GM10248 (cell line): ENCODE measurements around the gene MEGF9.

Experiments used
- CTCF ChIA-PET: fragments of 300-600 bp; sonication (Branson Sonifier 250); formaldehyde crosslinking; extraction: SDS; loops from one replicate; lab custom pipeline; 2021; ENCODE audit warnings: antibody characterized with exemption; lab: Yijun Ruan, JAX
- POLR2A ChIA-PET: fragments of 350-650 bp; sonication (Branson Sonifier 250); formaldehyde crosslinking; extraction: SDS; loops from one replicate; lab custom pipeline; 2020; ENCODE audit warnings: antibody characterized with exemption; lab: Yijun Ruan, JAX
- DNase-seq: peaks from one replicate; pipeline ENCODE4 v3.0.0; 2012; ENCODE audit errors: extremely low spot score
- TF ChIP-seq, protein P1 (sequence below): IDR thresholded peaks from 2 replicates; pipeline ENCODE4 v1.5.1; 2012; ENCODE audit warnings: mild to moderate bottlenecking, low read depth; ENCODE audit errors: extremely low read depth, missing control alignments, control extremely low read depth

MEGF9 gene

DNA sequence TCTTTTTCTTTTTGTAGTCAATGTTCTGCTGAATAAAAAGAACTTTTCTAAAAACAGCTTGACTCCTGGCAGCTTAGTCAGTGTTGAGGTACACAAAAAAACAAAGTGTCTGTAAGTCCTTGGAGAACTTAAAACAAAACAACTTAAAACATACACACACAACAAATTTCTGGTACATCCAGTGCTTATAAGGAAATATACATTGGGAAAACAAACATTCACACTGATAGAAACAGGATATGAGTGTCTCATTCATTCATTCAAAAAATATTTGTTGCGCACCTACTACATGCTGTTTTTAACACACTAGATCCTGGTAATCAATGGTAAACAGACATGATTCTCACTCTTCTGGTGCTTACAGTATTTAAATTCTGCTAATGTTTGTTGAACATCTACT is 27.4 kb upstream of the MEGF9 start:
- ChIA-PET POLR2A (no interaction called here), CTCF (interaction anchor here (1.0 to 7.9 kb wide), 3 partner anchors 11 to 13 kb away, joined by 3 to 43 read pairs (median 4); no protein-coding TSS in a partner anchor)

GRCh38 chr9:120741191-120741590 is 26.9 kb upstream of the MEGF9 start:
- DNase-seq, result no peak
- CTCF ChIA-PET, result interaction anchor here (1.0 to 7.9 kb wide), 2 partner anchors 10 to 14 kb away, joined by 3 to 43 read pairs; no protein-coding TSS in a partner anchor
- POLR2A ChIA-PET, result no interaction called here
- TF ChIP-seq, protein P1, sequence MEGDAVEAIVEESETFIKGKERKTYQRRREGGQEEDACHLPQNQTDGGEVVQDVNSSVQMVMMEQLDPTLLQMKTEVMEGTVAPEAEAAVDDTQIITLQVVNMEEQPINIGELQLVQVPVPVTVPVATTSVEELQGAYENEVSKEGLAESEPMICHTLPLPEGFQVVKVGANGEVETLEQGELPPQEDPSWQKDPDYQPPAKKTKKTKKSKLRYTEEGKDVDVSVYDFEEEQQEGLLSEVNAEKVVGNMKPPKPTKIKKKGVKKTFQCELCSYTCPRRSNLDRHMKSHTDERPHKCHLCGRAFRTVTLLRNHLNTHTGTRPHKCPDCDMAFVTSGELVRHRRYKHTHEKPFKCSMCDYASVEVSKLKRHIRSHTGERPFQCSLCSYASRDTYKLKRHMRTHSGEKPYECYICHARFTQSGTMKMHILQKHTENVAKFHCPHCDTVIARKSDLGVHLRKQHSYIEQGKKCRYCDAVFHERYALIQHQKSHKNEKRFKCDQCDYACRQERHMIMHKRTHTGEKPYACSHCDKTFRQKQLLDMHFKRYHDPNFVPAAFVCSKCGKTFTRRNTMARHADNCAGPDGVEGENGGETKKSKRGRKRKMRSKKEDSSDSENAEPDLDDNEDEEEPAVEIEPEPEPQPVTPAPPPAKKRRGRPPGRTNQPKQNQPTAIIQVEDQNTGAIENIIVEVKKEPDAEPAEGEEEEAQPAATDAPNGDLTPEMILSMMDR, result no peak

More for the DNA sequence above, 27.4 kb upstream of the MEGF9 start:
- TF ChIP-seq, protein P1, result no peak
- DNase-seq, result no peak

GRCh38 chr9:120740132-120740531 is 25.9 kb upstream of the MEGF9 start:
- ChIA-PET CTCF (interaction anchor here (7.9 kb wide), 1 partner anchor 15 kb away, joined by 43 read pairs; no protein-coding TSS in a partner anchor), POLR2A (interaction anchor here (0.6 kb wide), 1 partner anchor 63 kb away, joined by 3 read pairs; no protein-coding TSS in a partner anchor)
- TF ChIP-seq, protein P1, result no peak
- no peak for DNase-seq

DNA sequence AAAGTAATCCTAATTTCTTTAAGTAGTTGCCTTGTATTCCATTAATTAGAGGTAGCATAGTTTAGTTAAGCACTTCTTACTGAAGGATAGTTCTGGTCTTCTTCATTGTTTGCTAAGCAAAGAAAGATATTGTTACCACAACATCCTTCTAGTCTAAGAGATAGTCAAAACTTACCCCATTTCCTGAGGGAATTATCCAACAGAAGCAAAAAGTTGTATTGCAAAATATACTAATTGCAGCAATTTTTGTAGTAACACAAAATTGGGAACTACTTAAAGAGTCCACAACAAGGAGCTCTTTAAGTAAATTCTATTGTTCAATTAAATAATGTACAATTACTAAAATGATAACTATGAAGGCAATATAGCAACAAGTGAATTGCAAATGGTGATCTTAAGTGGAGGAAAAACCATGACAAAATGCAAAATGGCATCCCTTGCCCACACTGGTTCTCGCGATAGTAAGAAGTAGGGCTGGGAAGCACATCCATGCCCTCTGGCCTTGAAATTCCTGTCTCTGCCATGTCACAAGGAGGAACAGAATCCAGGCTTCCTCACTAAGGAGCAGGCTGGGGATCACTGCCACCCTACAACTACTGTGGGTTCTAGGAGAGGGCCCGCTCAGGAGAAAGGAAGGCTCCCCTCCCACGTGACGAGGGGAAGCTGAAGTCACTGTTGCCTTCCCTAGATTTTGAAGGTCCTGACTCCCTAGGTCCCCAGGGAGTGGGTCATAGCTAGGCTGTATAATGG is 23.3 kb upstream of the MEGF9 start:
- TF ChIP-seq, protein P1, result no peak
- no peak for DNase-seq
- POLR2A ChIA-PET, result no interaction called here
- CTCF ChIA-PET, result interaction anchor here (1.1 to 1.8 kb wide), 2 partner anchors 8 to 19 kb away, joined by 4 to 6 read pairs; no protein-coding TSS in a partner anchor

- TF ChIP-seq, protein P1, result no peak
- ChIA-PET POLR2A (no interaction called here), CTCF (interaction anchor here (1.1 to 1.8 kb wide), 2 partner anchors 9 to 19 kb away, joined by 4 to 6 read pairs; no protein-coding TSS in a partner anchor)
- no peak for DNase-seq
These were observed 22.6 kb upstream of the MEGF9 start for GRCh38 chr9:120736881-120737280.

DNA sequence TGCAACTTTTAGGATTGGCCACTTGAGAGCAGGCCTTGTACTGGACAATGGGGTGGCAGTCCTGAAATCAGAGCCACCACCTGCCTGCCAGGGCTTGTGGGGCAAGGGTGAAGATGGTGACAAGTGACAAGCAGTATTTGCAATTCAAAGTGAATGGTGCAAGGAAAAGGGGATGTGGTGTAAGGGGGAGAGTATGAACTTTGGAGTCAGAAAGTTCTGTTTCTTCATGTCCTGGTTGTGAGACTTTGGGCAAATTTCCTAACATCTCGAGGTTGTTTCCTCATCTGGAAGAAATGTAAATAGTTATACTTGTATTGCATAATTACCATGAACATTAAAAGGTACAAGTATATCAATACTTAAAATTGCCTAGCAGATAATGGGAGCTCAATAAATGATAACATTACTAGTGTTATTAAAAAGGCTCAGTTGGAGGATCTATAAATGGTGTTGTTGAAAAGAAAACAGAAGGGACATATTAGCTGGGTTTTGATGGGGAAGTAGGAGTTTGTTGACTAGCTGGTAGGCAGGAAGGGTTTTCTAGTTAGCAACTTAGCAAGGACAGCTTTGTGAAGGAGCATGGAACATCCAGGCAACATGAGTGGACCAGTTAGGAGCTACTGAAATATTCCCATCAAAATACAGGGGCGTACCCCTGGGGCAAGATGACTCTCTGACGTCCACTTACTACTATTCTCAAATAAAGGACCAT is 21.3 kb upstream of the MEGF9 start:
- ChIA-PET POLR2A (interaction anchor here (0.7 kb wide), 1 partner anchor 826 kb away, joined by 3 read pairs; no protein-coding TSS in a partner anchor), CTCF (interaction anchor here (1.0 to 2.4 kb wide), 5 partner anchors 10 to 111 kb away, joined by 3 to 10 read pairs (median 3); no protein-coding TSS in a partner anchor)
- no peak for DNase-seq
- TF ChIP-seq, protein P1, result no peak
